ENCODE data around the gene NAGPA.

The NAGPA gene

DNA sequence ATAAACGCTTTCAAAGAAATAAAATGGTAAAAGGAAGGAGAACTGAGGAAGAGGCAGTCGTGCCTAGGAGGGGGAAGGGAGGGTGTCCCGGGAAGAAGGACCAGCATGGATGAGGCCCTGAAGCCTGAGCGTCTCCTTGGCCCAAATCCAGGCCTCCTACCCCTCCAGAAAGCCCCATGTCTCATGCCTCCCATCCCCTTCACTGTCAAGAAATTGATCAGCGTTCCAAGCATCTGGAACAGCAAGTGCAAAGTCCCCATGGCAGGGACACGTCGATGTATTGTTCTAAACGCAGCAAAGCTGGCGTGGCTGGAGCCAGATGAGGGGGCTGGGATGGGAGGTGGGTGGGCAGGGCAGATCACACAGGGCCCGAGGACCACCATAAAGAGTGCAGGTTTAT, 53.0 kb downstream of the NAGPA start:
- TF ChIP-seq, protein P1, sequence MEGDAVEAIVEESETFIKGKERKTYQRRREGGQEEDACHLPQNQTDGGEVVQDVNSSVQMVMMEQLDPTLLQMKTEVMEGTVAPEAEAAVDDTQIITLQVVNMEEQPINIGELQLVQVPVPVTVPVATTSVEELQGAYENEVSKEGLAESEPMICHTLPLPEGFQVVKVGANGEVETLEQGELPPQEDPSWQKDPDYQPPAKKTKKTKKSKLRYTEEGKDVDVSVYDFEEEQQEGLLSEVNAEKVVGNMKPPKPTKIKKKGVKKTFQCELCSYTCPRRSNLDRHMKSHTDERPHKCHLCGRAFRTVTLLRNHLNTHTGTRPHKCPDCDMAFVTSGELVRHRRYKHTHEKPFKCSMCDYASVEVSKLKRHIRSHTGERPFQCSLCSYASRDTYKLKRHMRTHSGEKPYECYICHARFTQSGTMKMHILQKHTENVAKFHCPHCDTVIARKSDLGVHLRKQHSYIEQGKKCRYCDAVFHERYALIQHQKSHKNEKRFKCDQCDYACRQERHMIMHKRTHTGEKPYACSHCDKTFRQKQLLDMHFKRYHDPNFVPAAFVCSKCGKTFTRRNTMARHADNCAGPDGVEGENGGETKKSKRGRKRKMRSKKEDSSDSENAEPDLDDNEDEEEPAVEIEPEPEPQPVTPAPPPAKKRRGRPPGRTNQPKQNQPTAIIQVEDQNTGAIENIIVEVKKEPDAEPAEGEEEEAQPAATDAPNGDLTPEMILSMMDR (IDR thresholded peaks at IDR 0.05; ENCODE audit: insufficient read depth, low read length, poor library complexity, severe bottlenecking) = no peak
- DNase-seq (ENCODE audit: extremely low read depth, insufficient read length) = no peak
- no peaks in the 10 kb centered on the region for H3K36me3 ChIP-seq (ENCODE audit: control insufficient read depth, insufficient read depth, low read length)
- H3K27me3 ChIP-seq (replicated peaks; ENCODE audit: control insufficient read depth, insufficient read depth, low read length) = no peaks in the 10 kb centered on the region; the same call in 1 of the 2 replicates
- no peak overlapping the region for H3K4me3 ChIP-seq (replicated peaks; ENCODE audit: low read depth, low read length)

DNA sequence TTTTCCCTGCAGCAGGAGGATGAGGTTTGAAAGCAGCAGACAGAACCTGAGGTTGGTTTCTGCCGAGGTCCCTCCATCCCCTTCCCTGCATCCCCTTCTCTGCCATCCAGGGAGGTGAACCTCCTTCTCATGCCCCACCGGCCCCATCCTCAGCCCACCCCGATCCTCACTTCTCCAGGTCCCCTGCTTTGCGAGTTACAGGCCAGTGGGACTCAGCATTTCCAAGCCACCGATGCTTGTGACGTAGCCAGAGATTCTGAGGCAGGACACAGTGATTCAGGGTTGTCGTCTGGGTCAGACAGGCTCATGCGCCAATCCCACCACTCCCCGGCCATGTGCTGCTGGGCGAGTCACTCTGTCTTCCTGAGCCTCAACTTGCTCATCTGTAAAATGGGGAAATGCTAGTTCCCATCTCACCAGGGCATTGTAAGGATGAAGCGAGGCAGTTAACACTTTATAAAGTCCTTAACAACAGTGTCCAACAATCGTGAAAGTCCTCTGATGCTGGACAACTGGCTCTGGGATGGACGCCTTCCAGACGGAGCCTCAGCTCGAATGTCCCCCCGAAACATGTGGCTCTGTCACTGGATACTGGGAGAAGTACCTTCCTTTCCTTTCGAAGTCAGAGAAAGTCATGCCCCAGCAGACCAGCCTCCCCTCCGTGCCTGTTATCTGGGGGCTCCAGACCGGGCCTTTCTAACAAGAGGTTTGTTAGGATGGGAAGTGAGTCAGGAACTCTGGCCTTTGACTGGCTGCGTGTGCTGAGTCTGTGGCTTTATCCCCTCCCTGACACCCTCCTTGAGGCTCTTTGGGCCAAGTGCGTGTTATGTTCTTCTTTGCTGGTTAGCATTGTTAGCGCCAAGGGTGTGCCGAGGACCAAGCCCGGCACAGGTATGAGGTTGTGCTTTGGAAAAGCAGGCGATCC, 53.7 kb downstream of the NAGPA start:
- TF ChIP-seq, protein P1 (IDR thresholded peaks at IDR 0.05; ENCODE audit: insufficient read depth, low read length, poor library complexity, severe bottlenecking) = no peak
- DNase-seq (ENCODE audit: extremely low read depth, insufficient read length) = no peak
- Histone ChIP-seq H3K36me3 (ENCODE audit: control insufficient read depth, insufficient read depth, low read length) (no peaks in the 10 kb centered on the region), H3K27me3 (replicated peaks; ENCODE audit: control insufficient read depth, insufficient read depth, low read length) (no peaks in the 10 kb centered on the region; the same call in 1 of the 2 replicates), H3K4me3 (replicated peaks; ENCODE audit: low read depth, low read length) (no peak overlapping the region)

DNA sequence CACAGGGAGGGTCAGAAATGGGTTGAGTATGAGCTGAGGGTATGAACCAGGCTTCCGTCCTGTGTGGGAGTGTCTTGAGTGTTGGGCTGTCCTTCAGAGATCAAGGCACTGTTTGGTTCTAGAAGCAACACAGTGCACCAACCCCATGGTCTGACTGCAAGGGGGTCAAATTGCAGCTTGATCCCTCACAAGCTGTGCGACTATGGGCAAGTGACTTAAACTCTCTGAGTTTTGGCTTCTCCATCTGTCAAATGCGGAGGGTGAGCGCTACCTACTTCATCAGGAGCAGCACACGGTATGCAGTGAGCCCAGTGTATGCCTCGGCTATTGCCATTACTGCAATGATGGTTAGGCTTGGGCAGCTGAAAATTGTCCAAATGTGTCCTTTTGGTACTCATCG, 54.6 kb downstream of the NAGPA start:
- TF ChIP-seq, protein P1 (IDR thresholded peaks at IDR 0.05; ENCODE audit: insufficient read depth, low read length, poor library complexity, severe bottlenecking) = no peak
- Histone ChIP-seq H3K27me3 (replicated peaks; ENCODE audit: control insufficient read depth, insufficient read depth, low read length) (no peaks in the 10 kb centered on the region; the same call in 1 of the 2 replicates), H3K36me3 (ENCODE audit: control insufficient read depth, insufficient read depth, low read length) (no peaks in the 10 kb centered on the region), H3K4me3 (replicated peaks; ENCODE audit: low read depth, low read length) (no peak overlapping the region)
- no peak for DNase-seq (ENCODE audit: extremely low read depth, insufficient read length)

DNA sequence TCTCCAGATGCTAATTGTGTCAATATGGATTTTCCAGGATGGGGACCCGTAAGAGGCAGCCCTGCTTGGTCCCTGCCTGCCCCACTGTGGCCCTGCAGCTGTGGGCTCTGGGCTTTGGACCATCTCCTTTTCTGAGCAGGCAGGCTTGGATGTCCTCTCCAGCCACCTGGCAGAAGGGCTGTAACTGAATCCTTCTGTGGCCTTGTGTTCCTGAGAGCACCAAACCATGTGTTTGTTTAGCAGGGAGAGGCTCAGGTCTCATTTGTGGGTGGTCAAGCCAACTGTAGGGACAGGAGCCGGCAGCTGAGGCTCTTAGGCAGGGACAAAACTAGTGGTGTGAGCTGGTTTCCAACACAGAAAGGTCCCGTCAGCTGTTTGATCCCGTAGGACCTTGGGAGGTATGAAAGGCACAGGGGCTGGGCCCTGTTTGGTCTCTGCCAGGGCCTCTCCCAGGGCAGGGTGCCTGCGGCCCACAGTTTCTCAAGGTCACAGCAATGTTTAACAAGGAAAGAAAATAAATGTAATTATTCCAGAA, 57.1 kb downstream of the NAGPA start:
- no peak for DNase-seq (ENCODE audit: extremely low read depth, insufficient read length)
- no peaks in the 10 kb centered on the region for H3K36me3 ChIP-seq (ENCODE audit: control insufficient read depth, insufficient read depth, low read length)
- no peaks in the 10 kb centered on the region; the same call in 1 of the 2 replicates for H3K27me3 ChIP-seq (replicated peaks; ENCODE audit: control insufficient read depth, insufficient read depth, low read length)
- TF ChIP-seq, protein P1 (IDR thresholded peaks at IDR 0.05; ENCODE audit: insufficient read depth, low read length, poor library complexity, severe bottlenecking) = no peak
- no peak overlapping the region for H3K4me3 ChIP-seq (replicated peaks; ENCODE audit: low read depth, low read length)

DNA sequence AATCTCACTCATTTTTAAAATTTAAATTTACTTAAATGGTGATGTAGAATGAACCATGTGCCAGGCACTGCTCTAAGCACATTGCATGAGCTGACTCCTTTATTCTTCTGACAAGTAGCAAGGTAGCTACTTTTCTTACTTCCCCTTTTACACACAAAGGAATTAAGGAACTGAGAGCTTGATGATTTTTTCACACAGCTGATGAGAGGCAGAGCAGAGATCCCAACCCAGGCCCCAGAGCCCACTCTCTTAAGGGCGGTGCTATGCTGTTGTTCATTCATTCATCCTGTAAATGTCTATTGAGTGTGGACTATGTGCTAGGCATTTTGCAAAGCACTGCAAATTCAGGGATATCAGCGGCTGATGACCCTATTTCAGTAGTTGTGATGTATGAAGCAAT, 57.7 kb downstream of the NAGPA start:
- TF ChIP-seq, protein P1 (IDR thresholded peaks at IDR 0.05; ENCODE audit: insufficient read depth, low read length, poor library complexity, severe bottlenecking) = no peak
- DNase-seq (ENCODE audit: extremely low read depth, insufficient read length) = peak; percentile 52
- no peak overlapping the region for H3K4me3 ChIP-seq (replicated peaks; ENCODE audit: low read depth, low read length)
- no peaks in the 10 kb centered on the region; the same call in 1 of the 2 replicates for H3K27me3 ChIP-seq (replicated peaks; ENCODE audit: control insufficient read depth, insufficient read depth, low read length)
- H3K36me3 ChIP-seq (ENCODE audit: control insufficient read depth, insufficient read depth, low read length) = no peaks in the 10 kb centered on the region
